Epithelial cell of esophagus (primary cell): ENCODE data around the gene CYSTM1.

Experiments
- DNase-seq: peaks from one replicate; pipeline ENCODE4 v3.0.0; 2010; ENCODE audit warnings: low read depth
- H3K4me3 ChIP-seq: 2 replicates; pipeline ENCODE4 v1.5.1; 2011; ENCODE audit warnings: mild to moderate bottlenecking, low read length, control low read depth
- CTCF ChIP-seq: IDR thresholded peaks from 2 replicates; pipeline ENCODE4 v1.5.1; 2011; ENCODE audit warnings: low read depth, mild to moderate bottlenecking, low read length, control low read depth, inconsistent platforms; ENCODE audit not compliant: insufficient read depth; ENCODE audit errors: missing control alignments

Gene CYSTM1

DNA sequence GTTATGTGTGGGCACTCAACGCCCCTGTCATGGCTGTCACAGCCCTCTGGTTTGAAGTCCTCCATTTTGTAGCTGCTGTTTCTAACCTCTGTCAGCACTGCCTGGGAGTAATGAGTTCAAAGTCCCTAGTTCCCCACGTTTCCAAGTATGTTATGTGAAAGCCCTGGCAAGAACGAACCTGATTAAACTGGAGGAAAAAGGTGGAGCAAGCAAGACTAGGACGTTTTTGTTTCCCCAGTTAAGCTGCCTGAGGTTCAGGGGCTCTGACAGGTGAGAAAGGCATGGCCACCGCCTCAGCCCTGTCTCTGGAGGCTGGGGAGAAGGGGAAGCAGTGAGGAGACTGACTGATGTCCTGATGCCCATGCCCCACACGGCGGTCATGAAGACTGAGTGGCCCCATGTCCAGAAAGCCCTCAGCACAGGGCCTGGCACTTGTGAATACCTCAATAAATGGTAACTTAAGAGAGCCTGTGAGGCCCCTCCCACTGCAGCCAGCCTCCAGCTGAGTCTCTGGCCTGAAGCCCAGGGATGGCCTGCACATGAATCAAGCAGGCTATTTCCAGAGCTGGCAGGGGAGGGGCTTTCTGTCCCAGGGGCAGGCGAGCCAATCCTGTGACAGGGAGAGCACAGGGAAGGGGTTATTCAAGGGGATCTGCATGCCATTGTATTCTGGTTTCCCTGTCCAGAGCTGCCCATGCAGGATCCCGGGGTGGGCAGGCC lies 66.2 kb downstream of the CYSTM1 start:
- TF ChIP-seq CTCF = no peak
- DNase-seq = peak; percentile 91
- H3K4me3 ChIP-seq = no peak overlapping the region

DNA sequence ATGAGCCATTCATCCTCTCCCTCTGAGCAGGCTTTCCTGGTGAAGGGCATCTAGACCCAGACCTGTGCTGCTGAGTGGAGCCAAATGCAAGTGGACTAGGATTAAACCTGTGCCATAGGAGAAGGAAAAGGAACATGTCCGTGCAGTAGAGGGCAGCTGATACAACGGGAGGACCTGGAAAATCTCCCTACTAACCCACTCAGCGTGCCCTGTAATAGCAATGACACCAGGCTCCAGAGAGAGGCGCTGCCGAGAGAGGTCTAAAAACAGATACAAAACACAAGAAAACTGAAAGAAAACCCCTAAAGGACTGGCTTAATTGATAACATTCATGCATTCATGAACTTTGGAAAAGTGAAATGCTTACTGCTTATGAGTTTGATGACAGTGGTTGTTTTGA lies 67.1 kb downstream of the CYSTM1 start:
- no peak for DNase-seq
- H3K4me3 ChIP-seq = no peak overlapping the region
- TF ChIP-seq CTCF = no peak

DNA sequence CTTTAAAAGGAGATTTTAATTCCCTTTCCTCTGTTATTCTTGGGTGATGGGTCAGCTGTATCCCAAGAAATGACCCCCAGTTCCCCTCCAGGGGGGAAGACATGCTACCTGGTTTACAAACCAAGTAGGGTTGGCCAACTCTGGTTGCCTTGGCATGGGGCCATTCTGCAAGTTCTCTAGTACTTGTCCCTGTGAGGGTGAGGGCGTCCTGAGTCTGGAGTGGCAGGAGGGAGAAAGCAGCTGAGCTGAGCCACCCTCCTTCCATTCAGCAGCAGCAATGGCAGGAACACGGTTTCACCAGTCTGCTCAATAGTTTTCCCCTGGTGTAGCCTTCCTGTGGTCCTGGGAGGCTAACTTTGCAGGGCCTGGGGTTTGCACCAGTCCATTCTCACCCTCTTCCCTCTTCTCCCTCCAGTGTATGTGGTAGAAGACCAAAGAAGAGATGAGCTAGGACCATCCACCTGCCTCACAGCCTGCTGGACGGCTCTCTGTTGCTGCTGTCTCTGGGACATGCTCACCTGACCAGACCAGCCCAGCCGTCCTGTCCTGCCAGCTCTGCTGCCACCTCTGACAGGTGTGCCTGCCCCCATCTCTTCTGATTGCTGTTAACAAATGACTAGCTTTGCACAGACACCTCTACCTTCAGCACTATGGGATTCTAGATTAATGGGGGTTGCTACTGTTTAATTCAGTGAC lies 68.0 kb downstream of the CYSTM1 start:
- H3K4me3 ChIP-seq = no peak overlapping the region
- DNase-seq = no peak
- TF ChIP-seq CTCF = no peak

- no peak for TF ChIP-seq CTCF
These were observed 68.8 kb downstream of the CYSTM1 start for GRCh38 chr5:140243706-140244250.

DNA sequence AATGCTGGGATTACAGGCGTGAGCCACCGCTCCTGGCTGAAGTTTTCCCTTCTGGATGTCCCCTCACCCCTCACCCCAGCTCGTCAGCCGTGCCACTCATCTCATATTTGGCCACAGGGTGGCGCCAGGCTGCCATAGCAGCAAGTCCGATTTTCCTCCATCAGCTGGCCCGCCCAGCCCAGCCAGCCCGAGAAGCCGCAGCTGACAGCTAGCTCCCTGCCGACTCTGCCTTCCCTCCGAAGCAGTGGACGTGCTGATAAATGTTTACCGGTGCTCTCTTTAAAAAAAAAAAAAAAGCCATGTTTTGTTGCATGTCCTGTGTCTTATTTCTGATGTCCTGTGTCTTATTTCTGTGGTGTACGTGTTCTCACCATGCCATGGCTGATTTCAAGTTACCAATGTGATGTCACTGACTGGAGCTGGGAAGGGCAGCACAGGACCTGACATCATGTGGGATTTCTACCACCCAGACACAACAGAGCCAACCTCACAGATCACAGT lies 69.6 kb downstream of the CYSTM1 start:
- peak; percentile 92 for DNase-seq
- TF ChIP-seq CTCF = peak; percentile 83
- H3K4me3 ChIP-seq = no peak overlapping the region

More at GRCh38 chr5:140243706-140244250, 68.8 kb downstream of the CYSTM1 start:
- no peak for DNase-seq
- no peak overlapping the region for H3K4me3 ChIP-seq

DNA sequence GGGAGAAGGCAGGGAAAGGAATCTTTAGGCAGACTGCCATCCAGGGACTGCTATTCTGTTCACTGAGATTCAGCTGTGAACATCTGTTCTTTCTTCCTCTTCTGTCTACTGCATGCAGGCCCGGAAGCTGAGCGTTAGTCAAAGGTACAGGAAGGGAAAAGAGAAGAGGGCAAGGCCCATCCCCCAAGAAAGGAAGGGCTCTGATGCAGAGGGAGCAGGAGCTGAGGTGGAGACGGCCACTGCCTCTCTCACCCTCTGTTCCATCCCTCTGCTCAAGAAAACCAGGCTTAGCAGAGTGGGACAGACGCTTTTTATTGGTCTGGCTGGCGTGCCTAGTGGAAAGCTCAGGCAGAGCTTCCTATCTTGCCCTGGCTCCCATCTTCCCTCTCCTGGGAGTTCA lies 70.4 kb downstream of the CYSTM1 start:
- H3K4me3 ChIP-seq = no peak overlapping the region
- TF ChIP-seq CTCF = no peak
- DNase-seq = no peak
